WERI-Rb-1 (cell line): Measurements from ENCODE around the gene PSEN1.

Experiments
- DNase-seq: peaks from one replicate; pipeline ENCODE4 v3.0.0-alpha.2; 2020
- H3K27ac ChIP-seq: fragments of 250-450 bp; sonication (Bioruptor Pico); 2 replicates; pipeline ENCODE4 v1.5.1; 2020; ENCODE audit warnings: mild to moderate bottlenecking, moderate library complexity
- H3K27me3 ChIP-seq: fragments of 250-450 bp; sonication (Bioruptor Pico); 2 replicates; pipeline ENCODE4 v1.5.1; 2021; ENCODE audit warnings: mild to moderate bottlenecking, low read depth, moderate library complexity; ENCODE audit not compliant: insufficient read depth, severe bottlenecking
- H3K36me3 ChIP-seq: fragments of 250-450 bp; sonication (Bioruptor Pico); 2 replicates; pipeline ENCODE4 v1.5.1; 2020; ENCODE audit warnings: mild to moderate bottlenecking, moderate library complexity
- H3K4me3 ChIP-seq: 2 replicates; pipeline ENCODE4 v1.5.1; 2011; ENCODE audit warnings: low read depth, mild to moderate bottlenecking, control low read depth, low read length
- H3K9me3 ChIP-seq: fragments of 250-450 bp; sonication (Bioruptor Pico); 2 replicates; pipeline ENCODE4 v1.5.1; 2021; ENCODE audit warnings: mild to moderate bottlenecking, moderate library complexity; ENCODE audit not compliant: severe bottlenecking
- CTCF ChIP-seq: IDR thresholded peaks from 2 replicates; pipeline ENCODE4 v1.5.1; 2011; ENCODE audit warnings: low read depth, mild to moderate bottlenecking, control low read depth, inconsistent platforms, low read length

PSEN1 gene

GRCh38 chr14:73249564-73250316, 113.4 kb downstream of the PSEN1 start:
- H3K9me3 ChIP-seq, result no peaks in the 10 kb centered on the region
- no peak for TF ChIP-seq CTCF
- no peaks in the 10 kb centered on the region for H3K36me3 ChIP-seq
- H3K27me3 ChIP-seq, result no peaks in the 10 kb centered on the region
- no peak overlapping the region for H3K27ac ChIP-seq
- H3K4me3 ChIP-seq, result no peak overlapping the region
- DNase-seq, result no peak

GRCh38 chr14:73250317-73250713, 114.0 kb downstream of the PSEN1 start:
- no peaks in the 10 kb centered on the region for H3K36me3 ChIP-seq
- H3K27ac ChIP-seq, result no peak overlapping the region
- H3K27me3 ChIP-seq, result no peaks in the 10 kb centered on the region
- no peaks in the 10 kb centered on the region for H3K9me3 ChIP-seq
- no peak for TF ChIP-seq CTCF
- H3K4me3 ChIP-seq, result no peak overlapping the region
- no peak for DNase-seq

- no peak for DNase-seq
- Histone ChIP-seq H3K27me3 (no peaks in the 10 kb centered on the region), H3K9me3 (no peaks in the 10 kb centered on the region), H3K27ac (no peak overlapping the region), H3K36me3 (no peaks in the 10 kb centered on the region), H3K4me3 (no peak overlapping the region)
- no peak for TF ChIP-seq CTCF
Observed at GRCh38 chr14:73250781-73251500, 114.6 kb downstream of the PSEN1 start.

GRCh38 chr14:73251516-73252215, 115.4 kb downstream of the PSEN1 start:
- Histone ChIP-seq H3K27ac (no peak overlapping the region), H3K9me3 (no peaks in the 10 kb centered on the region), H3K4me3 (no peak overlapping the region), H3K27me3 (no peaks in the 10 kb centered on the region), H3K36me3 (no peaks in the 10 kb centered on the region)
- no peak for TF ChIP-seq CTCF
- no peak for DNase-seq

- no peaks in the 10 kb centered on the region for H3K9me3 ChIP-seq
- H3K4me3 ChIP-seq, result no peak overlapping the region
- no peaks in the 10 kb centered on the region for H3K36me3 ChIP-seq
- no peak for TF ChIP-seq CTCF
- DNase-seq, result no peak
- no peak overlapping the region for H3K27ac ChIP-seq
- H3K27me3 ChIP-seq, result no peaks in the 10 kb centered on the region
Observed at GRCh38 chr14:73252491-73253322, 116.4 kb downstream of the PSEN1 start.
